DOHH2 (cell line): Measurements from ENCODE around the gene MGAT4C.

Experiments
- H3F3A ChIP-seq: fragments of 200-600 bp; sonication (generic), shearing (Covaris generic); 2 replicates; pipeline ENCODE4 v1.6.0; 2016; ENCODE audit warnings: antibody characterized with exemption, mild to moderate bottlenecking; ENCODE audit not compliant: control insufficient read depth, insufficient read depth
- H3K27ac ChIP-seq: fragments of 200-600 bp; sonication (generic); 2 replicates; pipeline ENCODE4 v1.5.1; 2014; ENCODE audit warnings: low read depth, mild to moderate bottlenecking, low read length, moderate library complexity
- H3K27me3 ChIP-seq: fragments of 200-600 bp; sonication (generic); 2 replicates; pipeline ENCODE4 v1.6.1; 2014; ENCODE audit warnings: mild to moderate bottlenecking, low read length, mixed read lengths; ENCODE audit not compliant: control insufficient read depth
- H3K36me3 ChIP-seq: fragments of 200-600 bp; sonication (generic); 2 replicates; pipeline ENCODE4 v1.6.1; 2014; ENCODE audit warnings: mild to moderate bottlenecking, low read length, moderate library complexity, mixed read lengths; ENCODE audit not compliant: control insufficient read depth
- H3K4me1 ChIP-seq: fragments of 200-600 bp; sonication (generic); 2 replicates; pipeline ENCODE4 v1.6.1; 2014; ENCODE audit warnings: mild to moderate bottlenecking, low read length, mixed read lengths; ENCODE audit not compliant: control insufficient read depth
- H3K4me2 ChIP-seq: fragments of 200-600 bp; sonication (generic); 2 replicates; pipeline ENCODE4 v1.6.0; 2014; ENCODE audit warnings: mild to moderate bottlenecking, low read length, moderate library complexity
- H3K4me3 ChIP-seq: fragments of 200-600 bp; sonication (generic); 2 replicates; pipeline ENCODE4 v1.5.1; 2014; ENCODE audit warnings: mild to moderate bottlenecking, low read length, mixed read lengths
- H3K79me2 ChIP-seq: fragments of 200-600 bp; sonication (generic); 2 replicates; pipeline ENCODE4 v1.6.1; 2014; ENCODE audit warnings: mild to moderate bottlenecking, low read length, mixed read lengths; ENCODE audit not compliant: control insufficient read depth
- H3K9me2 ChIP-seq: fragments of 200-600 bp; sonication (generic); replicated peaks from 2 replicates; pipeline ENCODE4 v1.6.1; 2014; ENCODE audit warnings: mild to moderate bottlenecking, low read length, mixed read lengths; ENCODE audit not compliant: control insufficient read depth
- H3K9me3 ChIP-seq: fragments of 200-600 bp; sonication (generic); 2 replicates; pipeline ENCODE4 v1.6.1; 2014; ENCODE audit warnings: antibody characterized with exemption, low read length, mixed read lengths; ENCODE audit not compliant: control insufficient read depth, insufficient read depth
- H4K20me1 ChIP-seq: fragments of 200-600 bp; sonication (generic); 2 replicates; pipeline ENCODE4 v1.6.0; 2014; ENCODE audit warnings: low read depth, mild to moderate bottlenecking, antibody characterized with exemption, low read length, moderate library complexity; ENCODE audit not compliant: control insufficient read depth, insufficient read depth
- EZH2phosphoT487 ChIP-seq: fragments of 200-600 bp; sonication (generic); IDR thresholded peaks from 2 replicates; pipeline ENCODE4 v1.6.1; 2017; ENCODE audit warnings: borderline replicate concordance, mild to moderate bottlenecking, antibody characterized with exemption, low read length, moderate library complexity, mixed read lengths
- TF ChIP-seq, protein P1 (sequence below): fragments of 200-600 bp; sonication (generic); IDR thresholded peaks from one replicate; pipeline ENCODE4 v1.5.1; 2014; ENCODE audit warnings: antibody characterized with exemption, mild to moderate bottlenecking, low read depth, low read length; ENCODE audit not compliant: poor library complexity, severe bottlenecking

Gene MGAT4C

GRCh38 chr12:86260183-86260582 is 4.0 kb upstream of the MGAT4C start:
- Histone ChIP-seq H3K4me1 (no peaks in the 10 kb centered on the region), H4K20me1 (no peaks in the 10 kb centered on the region), H3K36me3 (no peaks in the 10 kb centered on the region), H3K27me3 (no peaks in the 10 kb centered on the region), H3K27ac (no peak overlapping the region), H3K4me2 (no peak overlapping the region), H3K79me2 (no peaks in the 10 kb centered on the region), H3K9me3 (no peaks in the 10 kb centered on the region), H3K9me2 (no peaks in the 10 kb centered on the region), H3F3A (no peaks in the 10 kb centered on the region), H3K4me3 (no peak overlapping the region)
- TF ChIP-seq, protein P1, sequence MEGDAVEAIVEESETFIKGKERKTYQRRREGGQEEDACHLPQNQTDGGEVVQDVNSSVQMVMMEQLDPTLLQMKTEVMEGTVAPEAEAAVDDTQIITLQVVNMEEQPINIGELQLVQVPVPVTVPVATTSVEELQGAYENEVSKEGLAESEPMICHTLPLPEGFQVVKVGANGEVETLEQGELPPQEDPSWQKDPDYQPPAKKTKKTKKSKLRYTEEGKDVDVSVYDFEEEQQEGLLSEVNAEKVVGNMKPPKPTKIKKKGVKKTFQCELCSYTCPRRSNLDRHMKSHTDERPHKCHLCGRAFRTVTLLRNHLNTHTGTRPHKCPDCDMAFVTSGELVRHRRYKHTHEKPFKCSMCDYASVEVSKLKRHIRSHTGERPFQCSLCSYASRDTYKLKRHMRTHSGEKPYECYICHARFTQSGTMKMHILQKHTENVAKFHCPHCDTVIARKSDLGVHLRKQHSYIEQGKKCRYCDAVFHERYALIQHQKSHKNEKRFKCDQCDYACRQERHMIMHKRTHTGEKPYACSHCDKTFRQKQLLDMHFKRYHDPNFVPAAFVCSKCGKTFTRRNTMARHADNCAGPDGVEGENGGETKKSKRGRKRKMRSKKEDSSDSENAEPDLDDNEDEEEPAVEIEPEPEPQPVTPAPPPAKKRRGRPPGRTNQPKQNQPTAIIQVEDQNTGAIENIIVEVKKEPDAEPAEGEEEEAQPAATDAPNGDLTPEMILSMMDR = no peak
- no peak for TF ChIP-seq EZH2phosphoT487

GRCh38 chr12:86257134-86257533 is 943 bp upstream of the MGAT4C start:
- H3F3A ChIP-seq = no peaks in the 10 kb centered on the region
- no peaks in the 10 kb centered on the region for H4K20me1 ChIP-seq
- TF ChIP-seq, protein P1 = no peak
- TF ChIP-seq EZH2phosphoT487 = no peak
- H3K4me3 ChIP-seq = no peak overlapping the region
- H3K4me1 ChIP-seq = no peaks in the 10 kb centered on the region
- no peak overlapping the region for H3K27ac ChIP-seq
- no peaks in the 10 kb centered on the region for H3K9me2 ChIP-seq
- no peak overlapping the region for H3K4me2 ChIP-seq
- no peaks in the 10 kb centered on the region for H3K27me3 ChIP-seq
- H3K36me3 ChIP-seq = no peaks in the 10 kb centered on the region
- no peaks in the 10 kb centered on the region for H3K79me2 ChIP-seq
- no peaks in the 10 kb centered on the region for H3K9me3 ChIP-seq

DNA sequence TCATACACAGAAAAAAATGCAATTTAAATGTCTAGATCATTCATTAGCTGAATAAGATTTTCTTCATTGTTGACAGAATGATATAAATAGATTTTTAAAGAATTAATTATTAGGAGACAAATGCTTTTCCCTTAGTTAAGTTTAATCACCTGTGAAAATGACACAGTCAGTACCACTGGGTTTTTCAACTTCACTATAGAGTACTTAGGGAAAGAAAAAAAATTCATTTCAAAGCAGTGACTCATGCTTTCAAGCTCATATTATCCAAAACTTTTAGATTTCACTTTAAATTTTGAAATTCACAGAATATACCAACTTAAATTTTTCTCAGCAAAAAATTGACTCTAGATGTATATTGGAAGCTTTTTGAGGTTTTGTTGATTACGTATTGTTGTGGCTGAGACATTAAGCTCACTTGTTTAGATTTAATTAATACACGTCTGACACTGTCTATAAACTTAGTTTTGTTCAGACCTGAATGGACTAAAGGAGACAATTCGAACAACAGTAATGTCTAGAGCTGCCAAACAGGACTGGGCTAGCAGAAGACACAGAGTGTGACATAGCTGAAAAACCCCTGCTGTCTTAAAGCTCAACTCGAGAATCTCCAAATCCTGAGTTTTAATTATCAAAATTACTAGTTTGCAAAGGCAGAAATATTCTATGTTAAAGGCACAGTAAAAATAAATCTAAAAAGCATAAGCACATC is 1.6 kb downstream of the MGAT4C start:
- Histone ChIP-seq H3K9me3 (no peaks in the 10 kb centered on the region), H3K27me3 (no peaks in the 10 kb centered on the region), H3F3A (no peaks in the 10 kb centered on the region), H3K4me3 (no peak overlapping the region), H4K20me1 (no peaks in the 10 kb centered on the region), H3K79me2 (no peaks in the 10 kb centered on the region), H3K4me2 (no peak overlapping the region), H3K4me1 (no peaks in the 10 kb centered on the region), H3K27ac (no peak overlapping the region), H3K36me3 (no peaks in the 10 kb centered on the region), H3K9me2 (no peaks in the 10 kb centered on the region)
- no peak for TF ChIP-seq EZH2phosphoT487
- TF ChIP-seq, protein P1 = no peak
